Airway epithelial cell (primary cell): ENCODE data around the gene TTI1. TPM values are rescaled to one million over a fixed set of nuclear protein-coding genes. Genes with fewer than 3 reads are reported as not detected.

Experiments
- total RNA-seq: library from RNA; depleted of rRNA; stranded (reverse); fragments of >200 nt; gene quantifications from 2 replicates; pipeline ENCODE4 v1.2.3, GENCODE V29; 2015

TTI1 gene
- 11.8 and 18.3 TPM in 2 replicates for total RNA-seq

DNA sequence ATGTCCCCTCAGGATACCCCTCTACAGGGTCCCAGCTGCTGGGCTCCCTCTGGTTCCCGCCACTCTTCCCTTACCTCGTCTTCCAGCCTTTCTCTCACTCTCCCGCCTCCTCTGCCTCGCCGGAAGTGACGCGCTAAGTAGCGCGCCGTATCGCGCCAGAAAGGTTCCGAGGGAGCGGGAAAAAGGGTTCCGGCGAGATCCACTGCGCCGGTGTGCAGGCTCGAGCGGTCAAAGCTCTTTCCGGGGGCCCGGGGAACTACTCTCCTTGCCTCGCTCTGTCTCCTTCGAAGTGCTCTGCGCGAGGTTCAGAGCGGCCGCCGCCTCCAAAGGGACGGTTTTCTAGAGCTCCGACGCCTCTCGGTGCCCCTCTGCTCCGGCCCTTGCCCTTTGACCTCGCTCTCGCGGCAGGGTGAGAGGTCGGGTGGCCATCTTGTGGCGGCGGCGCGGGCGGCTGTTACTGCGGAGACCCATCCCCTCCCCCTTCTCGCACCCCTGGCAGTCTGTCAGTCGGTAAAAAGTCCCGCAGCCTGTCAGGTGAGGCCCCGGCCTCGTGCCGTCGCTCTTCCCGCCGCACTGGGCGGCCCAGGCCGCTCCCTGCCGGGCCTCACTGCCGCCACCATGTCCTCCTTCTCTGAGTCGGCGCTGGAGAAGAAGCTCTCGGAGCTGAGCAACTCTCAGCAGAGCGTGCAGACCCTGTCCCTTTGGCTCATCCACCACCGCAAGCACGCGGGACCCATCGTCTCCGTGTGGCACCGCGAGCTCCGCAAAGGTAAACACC, at the start of gene TTI1, which contains the start of gene RPRD1B:
TTI1 (minus strand) TSS at position 127 of the 778 bp plus-strand sequence. CDS start 19,640 bp downstream, outside the sequence.
RPRD1B (plus strand) TSS at position 417 of the 778 bp plus-strand sequence; CDS start at position 619, 202 bp downstream.

Other genes starting within 250 kb of the TTI1 start
- 23.7 and 34.2 TPM in 2 replicates for gene VSTM2L, start 130.3 kb downstream of the TTI1 start, total RNA-seq
- gene RPRD1B, start 290 bp upstream of the TTI1 start, total RNA-seq: 9.5 and 16.2 TPM in 2 replicates
- 6.8 and 10.0 TPM in 2 replicates for gene TGM2, start 131.8 kb upstream of the TTI1 start, total RNA-seq
- not detected in 2 replicates for gene KIAA1755, start 227.3 kb upstream of the TTI1 start, total RNA-seq